Heart left ventricle (tissue), 16 donors: ENCODE measurements around the gene BTBD3. TPM values are rescaled to one million over a fixed set of nuclear protein-coding genes. Genes with fewer than 3 reads are reported as not detected.

ENCODE experiments used
- ATAC-seq, 4 donors: fragments of 200-7000 bp; cut with Tn5 transposase; one replicate each; pipeline ENCODE4 v1.9.1; 2020 to 2022; ENCODE audit warnings: moderate library complexity in 4 of 4, mild to moderate bottlenecking in 3 of 4, moderate number of reproducible peaks in 1 of 4
- DNase-seq, 5 donors: peaks; one replicate each; pipeline ENCODE4 v3.0.0-alpha.2; 2020
- H3K27ac ChIP-seq, 12 donors: fragments of 200-600 bp; sonication (generic) in 4 of 12; one replicate each; pipeline versions ENCODE4 v1.5.0 to v1.8.0; 2016 to 2022; ENCODE audit warnings: mild to moderate bottlenecking in 2 of 12
- H3K27me3 ChIP-seq, 9 donors: fragments of 200-600 bp; sonication (generic) in 2 of 9; one replicate each; pipeline versions ENCODE4 v1.5.1 to v1.8.0; 2016 to 2022; ENCODE audit warnings: mild to moderate bottlenecking in 3 of 9
- H3K36me3 ChIP-seq, 9 donors: fragments of 200-600 bp; sonication (generic) in 2 of 9; one replicate each; pipeline versions ENCODE4 v1.5.0 to v1.8.0; 2018 to 2022; ENCODE audit warnings: mild to moderate bottlenecking in 2 of 9
- H3K4me1 ChIP-seq, 12 donors: fragments of 200-600 bp; sonication (generic) in 4 of 12; one replicate each; pipeline versions ENCODE4 v1.5.0 to v1.8.0; 2016 to 2022; ENCODE audit warnings: mild to moderate bottlenecking in 3 of 12
- H3K4me3 ChIP-seq, 12 donors: fragments of 200-600 bp; sonication (generic) in 4 of 12; one replicate each; pipeline versions ENCODE4 v1.5.0 to v1.8.0; 2017 to 2022; ENCODE audit warnings: mild to moderate bottlenecking in 9 of 12, moderate library complexity in 4 of 12
- H3K9me3 ChIP-seq, 12 donors: fragments of 200-600 bp; sonication (generic) in 4 of 12; one replicate each; pipeline versions ENCODE4 v1.5.0 to v1.8.0; 2016 to 2022; ENCODE audit warnings: mild to moderate bottlenecking in 1 of 12
- CTCF ChIP-seq, 12 donors: fragments of 200-600 bp; sonication (generic) in 4 of 12; IDR thresholded peaks; one replicate each; pipeline versions ENCODE4 v1.5.0 to v1.8.0; 2018 to 2022; ENCODE audit warnings: antibody characterized with exemption in 12 of 12, mild to moderate bottlenecking in 5 of 12
- POLR2A ChIP-seq, 2 donors: fragments of 450-650 bp; IDR thresholded peaks; one replicate each; pipeline ENCODE4 v1.6.1; 2017; ENCODE audit warnings: antibody characterized with exemption in 2 of 2, mild to moderate bottlenecking in 2 of 2, moderate library complexity in 2 of 2
- WGBS, 4 donors: extraction: QIAGEN DNeasy Blood & Tissue Kit in 2 of 4; methylation state at CpG; one replicate each; pipeline versions ENCODE4 v1.1.5 to v1.1.7; 2013 to 2018; 5-methylcytosine and 5-hydroxymethylcytosine counted together
- intact Hi-C, 10 donors: fragments of 100-400 bp; cut with DNase I; formaldehyde crosslinking; loops; one replicate each; pipeline versions ENCODE4 v1.11.1 to v1.14.2; 2022
- polyA plus RNA-seq, 2 donors: library from polyadenylated mRNA; stranded (reverse); fragments of 200-250 nt; gene quantifications; one replicate each; pipeline ENCODE4 v1.2.3, GENCODE V29; 2013
- total RNA-seq, 9 donors: library from RNA; depleted of rRNA in 2 of 9; stranded (reverse); fragments of >200 nt in 2 of 9; fragmentation: NEBNext Ultra II Directional in 3 of 9; extraction: Animal tissue kit (Norgen Biotek cat#: 25700) in 3 of 9; gene quantifications; one replicate each; pipeline versions ENCODE4 v1.1.0 to v1.2.4, GENCODE V29; 2016 to 2023
- donor health status: ischemic (EF 13 %, LVEDD 7.1; RV severe dilation, severe dysfunction).
- donor health status: healthy with polysubstance abuse.
- donor health status: DM: no; HTN: yes; CAD: no.
- donor health status: DM: no; HTN: no; CAD: no.
- donor health status: ischemic (EF 25% LVEDD 6.9; RV normal size, moderate dysfunction).
- donor health status: ischemic (EF 25% LVEDD 5.7; RV mildly dilated, moderate dysfunction).
- donor health status: healthy.
- donor health status: DM: yes; HTN: yes; CAD: no.
- donor health status: ischemic (EF 35%, LVEDD 5.7; RV mildly dilated, moderate dysfunction).
- donor health status: nonischemic (EF 11% LVEDD 7.7; RV severe dilation, severe dysfunction).
- donor health status: DM: yes; HTN: yes; CAD: no.
- donor health status: PGD.
- donor health status: ischemic (EF 29% LVEDD 5.4; RV normal size, mild dysfunction).
- donor health status: nonischemic (EF 23%, LVEDD 6.1; RV moderate dilation, normal function).

The BTBD3 gene
- total and polyA plus RNA-seq, 11 donors, result 4.8 to 33.9 (median 23.9) TPM

DNA sequence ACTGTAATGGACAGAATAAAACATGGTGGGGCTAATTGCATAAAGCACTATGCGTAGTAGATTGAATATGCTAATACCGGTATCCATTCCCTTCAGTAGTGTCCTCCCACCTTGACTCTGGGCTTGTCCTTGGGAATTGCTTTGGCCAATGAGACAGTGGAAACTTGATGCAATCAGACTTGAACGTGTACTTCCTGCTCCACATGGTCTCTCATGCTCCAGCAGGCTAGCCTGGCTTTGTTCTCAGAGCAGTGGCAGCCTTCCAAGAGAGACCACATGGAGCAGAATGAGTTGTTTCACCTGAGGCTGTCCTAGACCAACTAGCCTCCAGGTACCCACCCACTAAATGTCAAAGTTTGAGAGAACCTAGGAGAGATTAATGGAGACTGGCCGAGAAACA, 37.0 kb upstream of the BTBD3 start:
- Histone ChIP-seq H3K27ac (no peak overlapping the region), H3K36me3 (no peaks in the 10 kb centered on the region), H3K27me3 (no peaks in the 10 kb centered on the region), H3K4me1 (no peaks in the 10 kb centered on the region), H3K4me3 (no peak overlapping the region), H3K9me3 (no peaks in the 10 kb centered on the region)
- no peak for TF ChIP-seq POLR2A (IDR thresholded peaks at IDR 0.05)
- intact Hi-C loops, result no loop called here
- 83 to 87% (median 84%) methylated on average over 4 of the region's 4 CpGs for WGBS, 4 donors
- no peak for DNase-seq
- no peak for ATAC-seq

DNA sequence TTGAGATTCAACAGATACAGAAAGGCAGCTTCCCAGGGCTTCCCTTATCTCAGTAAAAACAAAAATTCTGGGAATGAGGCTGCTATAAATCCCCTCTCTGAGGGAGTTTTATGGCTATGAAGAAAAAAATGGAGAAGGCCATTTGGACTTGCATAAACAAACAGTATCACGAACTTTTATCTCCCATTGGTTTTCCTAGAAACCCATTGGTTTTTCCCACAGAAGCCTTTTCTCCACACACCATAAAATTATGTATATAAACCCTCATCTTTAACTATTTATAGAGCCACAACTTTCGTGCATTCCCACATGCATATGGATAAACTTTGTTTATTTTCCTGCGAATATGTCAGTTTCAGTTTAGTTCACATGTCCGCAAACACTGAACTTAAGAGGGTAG, 36.2 kb upstream of the BTBD3 start:
- Histone ChIP-seq H3K9me3 (no peaks in the 10 kb centered on the region), H3K4me3 (no peak overlapping the region), H3K27ac (no peak overlapping the region), H3K27me3 (no peaks in the 10 kb centered on the region), H3K4me1 (no peaks in the 10 kb centered on the region), H3K36me3 (no peaks in the 10 kb centered on the region)
- 70 to 83% (median 78%) methylated on average over 4 of the region's 4 CpGs for WGBS, 4 donors
- DNase-seq, result no peak
- intact Hi-C loops, result no loop called here
- TF ChIP-seq POLR2A (IDR thresholded peaks at IDR 0.05), result no peak
- TF ChIP-seq CTCF (IDR thresholded peaks at IDR 0.05), result no peak
- no peak for ATAC-seq

DNA sequence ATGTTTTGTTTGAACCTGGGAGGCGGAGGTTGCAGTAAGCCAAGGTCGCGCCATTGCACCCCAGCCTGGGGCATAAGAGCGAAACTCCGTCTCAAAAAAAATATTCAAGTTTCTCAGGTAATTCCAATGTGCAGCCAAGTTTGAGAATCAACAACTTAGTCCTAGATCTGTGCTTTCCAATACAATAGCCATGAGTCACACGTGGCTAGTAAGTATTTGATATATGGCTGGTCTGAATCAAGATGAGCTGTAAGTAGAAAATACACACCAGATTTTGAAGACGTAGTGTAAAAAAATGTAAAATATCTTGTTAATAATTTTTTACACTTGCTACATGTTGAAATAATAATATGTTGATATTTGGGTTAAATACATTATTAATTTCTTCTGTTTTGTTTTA, 35.0 kb upstream of the BTBD3 start:
- no peaks in the 10 kb centered on the region for H3K4me1 ChIP-seq
- H3K9me3 ChIP-seq, result no peaks in the 10 kb centered on the region
- TF ChIP-seq CTCF (IDR thresholded peaks at IDR 0.05) (no peak), POLR2A (IDR thresholded peaks at IDR 0.05) (no peak)
- DNase-seq (no peak), ATAC-seq (no peak)
- intact Hi-C loops, result no loop called here
- H3K27me3 ChIP-seq, result no peaks in the 10 kb centered on the region
- no peaks in the 10 kb centered on the region for H3K36me3 ChIP-seq
- 82 to 88% (median 84%) methylated on average over 7 of the region's 7 CpGs for WGBS, 4 donors
- H3K27ac ChIP-seq, result no peak overlapping the region
- no peak overlapping the region for H3K4me3 ChIP-seq

DNA sequence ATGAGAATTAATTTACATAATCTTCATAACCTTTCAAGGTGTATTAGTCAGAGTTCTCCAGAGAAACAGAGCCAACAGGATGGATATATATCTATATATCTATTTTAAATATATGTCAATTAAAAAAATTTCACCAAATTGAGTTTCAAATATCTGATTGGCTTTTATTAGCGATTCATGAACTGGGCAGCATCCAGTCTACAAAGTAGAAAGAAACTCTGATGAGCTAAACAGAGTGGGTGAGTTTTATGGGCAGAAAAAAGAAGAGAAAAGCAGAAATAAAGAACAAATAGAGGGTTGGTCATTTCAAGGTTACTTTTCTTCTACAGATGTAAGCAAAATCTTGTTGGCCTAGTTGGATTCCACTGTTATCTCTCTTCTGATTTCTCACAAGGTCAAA, 29.0 kb upstream of the BTBD3 start:
- DNase-seq, result no peak
- H3K9me3 ChIP-seq, result no peaks in the 10 kb centered on the region
- H3K4me3 ChIP-seq, result no peak overlapping the region
- no peaks in the 10 kb centered on the region for H3K36me3 ChIP-seq
- H3K27me3 ChIP-seq, result no peaks in the 10 kb centered on the region
- no peak for ATAC-seq
- no peak overlapping the region for H3K27ac ChIP-seq
- intact Hi-C loops, result no loop called here
- H3K4me1 ChIP-seq, result peaks cover 0 to 26% (median 14%) of the 10 kb centered on the region in 12 donors
- 0 to 45% (median 22%) methylated on average over 1 of the region's 1 CpG for WGBS, 4 donors
- TF ChIP-seq CTCF (IDR thresholded peaks at IDR 0.05) (no peak), POLR2A (IDR thresholded peaks at IDR 0.05) (no peak)
